Stimulated activated CD4-positive, alpha-beta T cell treated with anti-CD3 and anti-CD28 coated beads, Interleukin-1b, Interleukin-23, amount 100 ng/mL, for 48 hours (primary cell): Measurements from ENCODE around the gene MYO1G.
"Not testable (repeated sequence)": the region's sequence is repeated elsewhere in the genome, so short reads cannot be mapped to it uniquely, and the experiment has no call there.

ENCODE experiments used
- DNase-seq: peaks from one replicate; pipeline ENCODE4 v3.0.0-alpha.2; 2020

The MYO1G gene

GRCh38 chr7:44998153-44998871, 19.5 kb upstream of the MYO1G start:
- DNase-seq = no peak

- DNase-seq = no peak
Measured at GRCh38 chr7:44995555-44996493, 17.0 kb upstream of the MYO1G start.

GRCh38 chr7:44994877-44995554, 16.2 kb upstream of the MYO1G start:
- DNase-seq = no peak

- not testable (repeated sequence) for DNase-seq
Measured at GRCh38 chr7:44992004-44992795, 13.4 kb upstream of the MYO1G start.

GRCh38 chr7:44990109-44991023, 11.6 kb upstream of the MYO1G start:
- no peak for DNase-seq

GRCh38 chr7:44989132-44989531, 10.3 kb upstream of the MYO1G start:
- no peak for DNase-seq

GRCh38 chr7:44988701-44989100, 9.9 kb upstream of the MYO1G start:
- no peak for DNase-seq

- no peak for DNase-seq
Measured at GRCh38 chr7:44987996-44988395, 9.2 kb upstream of the MYO1G start.

- no peak for DNase-seq
Measured at GRCh38 chr7:44987457-44987856, 8.6 kb upstream of the MYO1G start.

- DNase-seq = peak; percentile 96
Measured at GRCh38 chr7:44986218-44987053, 7.6 kb upstream of the MYO1G start.

GRCh38 chr7:44985900-44986217, 7.0 kb upstream of the MYO1G start:
- no peak for DNase-seq

GRCh38 chr7:44985033-44985695, 6.3 kb upstream of the MYO1G start:
- no peak for DNase-seq

GRCh38 chr7:44984478-44984758, 5.6 kb upstream of the MYO1G start:
- DNase-seq = no peak

- DNase-seq = no peak
Measured at GRCh38 chr7:44983742-44984477, 5.1 kb upstream of the MYO1G start.

GRCh38 chr7:44982970-44983369, 4.2 kb upstream of the MYO1G start:
- no peak for DNase-seq

GRCh38 chr7:44982535-44982923, 3.7 kb upstream of the MYO1G start:
- DNase-seq = no peak

GRCh38 chr7:44981035-44981706, 2.4 kb upstream of the MYO1G start:
- DNase-seq = peak; percentile 70

- peak; percentile 93 for DNase-seq
Measured at GRCh38 chr7:44980393-44981034, 1.7 kb upstream of the MYO1G start.
